CD1c-positive myeloid dendritic cell (primary cell): ENCODE data around the gene ZNF521.

ENCODE experiments used
- DNase-seq: peaks from one replicate; pipeline ENCODE4 v3.0.0-alpha.2; 2016; ENCODE audit errors: extremely low spot score

Gene ZNF521

DNA sequence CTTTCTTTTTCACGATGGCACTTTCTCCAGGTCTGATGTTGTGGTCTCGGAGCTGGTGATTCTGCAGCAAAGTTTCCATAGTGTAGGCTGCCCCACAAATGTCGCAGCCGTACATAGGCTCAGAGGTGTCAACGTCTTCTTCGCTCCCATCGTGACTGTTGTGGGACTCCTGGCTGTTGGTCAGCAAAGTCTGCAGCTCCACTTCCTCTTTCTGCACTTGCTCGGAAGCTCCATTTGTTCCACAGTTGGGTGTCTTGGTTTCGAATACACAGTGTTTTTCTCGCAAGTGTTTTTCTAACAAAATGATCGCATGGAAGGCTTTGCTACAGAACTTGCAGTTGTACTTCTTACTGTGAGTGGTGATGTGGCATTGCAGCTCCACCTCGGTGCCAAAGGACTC, 126.8 kb downstream of the ZNF521 start:
- peak; percentile 56 for DNase-seq

- DNase-seq, result no peak
Measured at GRCh38 chr18:25223899-25224886, 127.8 kb downstream of the ZNF521 start.

- no peak for DNase-seq
Measured at GRCh38 chr18:25223211-25223610, 128.8 kb downstream of the ZNF521 start.

- DNase-seq, result no peak
Measured at GRCh38 chr18:25222648-25223047, 129.3 kb downstream of the ZNF521 start.

DNA sequence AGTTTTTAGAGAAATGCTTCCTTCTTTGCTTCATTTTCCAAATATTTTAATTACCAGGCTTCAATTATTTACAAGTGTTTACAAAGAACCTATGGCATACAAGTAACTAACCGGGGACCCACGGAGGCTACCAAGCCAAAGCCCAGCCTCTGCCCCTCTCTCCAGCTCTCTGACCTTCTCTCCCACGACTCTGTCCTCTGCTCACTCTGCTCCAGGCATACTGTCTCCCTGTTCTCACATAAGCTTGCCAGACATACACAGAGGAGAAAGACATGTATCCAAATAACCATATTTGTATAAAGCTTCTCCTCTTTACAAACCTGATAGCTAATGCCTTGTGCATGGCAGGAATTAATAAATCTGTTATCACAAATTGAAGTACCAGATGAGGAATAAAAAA, 141.3 kb downstream of the ZNF521 start:
- DNase-seq, result no peak

DNA sequence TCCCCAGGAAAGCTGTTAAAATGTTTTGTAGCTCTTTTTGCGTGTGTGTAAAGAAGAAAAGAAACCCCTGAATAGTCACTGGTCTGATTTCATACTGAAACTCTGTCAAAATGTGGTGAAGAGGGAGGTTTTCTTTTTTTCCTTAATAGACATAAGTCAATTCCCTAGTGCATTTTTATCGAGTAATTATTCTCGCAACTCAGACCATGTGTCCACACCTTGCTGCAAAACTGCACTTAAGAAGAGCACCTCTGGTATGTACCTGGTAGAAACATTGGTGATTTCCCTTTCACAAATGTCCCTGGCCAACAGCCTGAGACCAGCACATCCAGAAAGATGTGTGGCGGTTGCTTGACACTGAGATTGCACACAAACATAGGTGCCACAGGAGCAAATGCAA, 159.9 kb downstream of the ZNF521 start:
- DNase-seq, result no peak

- no peak for DNase-seq
Measured at GRCh38 chr18:25190472-25190871, 161.5 kb downstream of the ZNF521 start.

- DNase-seq, result no peak
Measured at GRCh38 chr18:25189391-25190185, 162.4 kb downstream of the ZNF521 start.

- DNase-seq, result no peak
Measured at GRCh38 chr18:25187521-25188192, 164.3 kb downstream of the ZNF521 start.

DNA sequence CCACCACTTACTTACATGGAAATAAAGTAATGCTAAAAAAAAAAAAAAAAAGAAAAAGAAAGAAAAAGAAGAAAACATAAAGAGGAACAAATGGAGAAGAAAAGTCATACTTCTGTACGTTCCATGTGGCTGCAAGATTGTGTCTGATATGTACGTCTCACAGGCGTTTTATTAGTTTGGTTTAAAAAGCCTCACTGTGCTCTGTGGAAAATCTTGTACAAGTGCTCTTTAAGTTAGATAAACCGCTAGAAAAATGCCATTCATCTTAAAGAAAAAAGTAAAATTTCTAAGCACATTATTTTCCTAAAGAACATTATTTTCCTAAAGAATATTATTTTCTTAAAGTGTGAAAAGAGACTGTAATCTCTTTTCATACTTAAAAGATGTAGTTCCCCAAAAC, 165.1 kb downstream of the ZNF521 start:
- no peak for DNase-seq

GRCh38 chr18:25181993-25182392, 170.0 kb downstream of the ZNF521 start:
- no peak for DNase-seq

- DNase-seq, result no peak
Measured at GRCh38 chr18:25181581-25181980, 170.4 kb downstream of the ZNF521 start.

DNA sequence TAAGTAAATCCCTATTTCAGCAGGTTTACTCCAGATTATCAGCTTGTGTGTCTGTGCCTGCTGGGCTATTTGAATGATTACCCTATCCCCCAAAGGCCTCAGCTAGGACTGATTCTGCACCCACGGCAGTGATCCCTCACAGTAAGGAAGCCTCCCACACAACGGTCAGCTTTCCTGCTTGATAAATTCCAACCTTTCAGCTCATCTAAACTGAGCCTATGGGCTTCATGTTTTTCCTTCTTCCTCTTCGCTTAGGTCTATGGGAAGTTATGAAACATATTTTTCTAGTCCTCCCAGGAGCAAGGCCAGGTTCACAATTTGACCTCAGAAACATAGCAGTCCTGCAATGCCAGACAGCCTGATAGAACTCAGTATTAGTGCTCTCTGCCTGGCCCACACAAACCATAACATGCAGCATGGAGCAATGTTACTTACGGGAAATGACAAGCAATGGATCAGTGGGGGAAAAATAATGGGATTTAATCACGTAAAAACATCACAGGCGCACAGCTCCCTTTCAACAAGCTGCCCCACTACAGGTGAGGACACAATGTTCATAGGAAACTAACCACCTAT, 170.9 kb downstream of the ZNF521 start:
- no peak for DNase-seq

DNA sequence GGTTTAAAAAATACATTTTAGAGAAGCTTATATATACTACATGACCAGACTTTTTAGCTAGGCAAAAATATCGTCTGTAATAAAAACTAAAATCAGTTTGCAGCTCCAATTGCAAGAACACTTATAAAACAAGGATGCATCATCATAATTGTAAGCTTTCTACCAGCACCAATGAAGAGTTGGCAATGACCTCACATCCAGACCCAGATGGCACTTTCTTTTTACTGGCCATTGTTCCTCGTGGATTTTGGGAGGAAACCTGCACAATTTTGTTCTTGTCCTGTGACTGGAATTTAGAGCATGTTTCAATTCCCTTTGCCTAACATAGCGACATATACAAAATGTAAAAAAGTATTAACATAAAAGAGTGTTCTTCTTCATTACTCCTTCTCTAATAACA, 174.3 kb downstream of the ZNF521 start:
- DNase-seq, result no peak

- no peak for DNase-seq
Measured at GRCh38 chr18:25176518-25177042, 175.4 kb downstream of the ZNF521 start.

GRCh38 chr18:25175558-25176517, 176.1 kb downstream of the ZNF521 start:
- DNase-seq, result no peak

GRCh38 chr18:25174324-25174723, 177.6 kb downstream of the ZNF521 start:
- no peak for DNase-seq

GRCh38 chr18:25171334-25171733, 180.6 kb downstream of the ZNF521 start:
- DNase-seq, result no peak

DNA sequence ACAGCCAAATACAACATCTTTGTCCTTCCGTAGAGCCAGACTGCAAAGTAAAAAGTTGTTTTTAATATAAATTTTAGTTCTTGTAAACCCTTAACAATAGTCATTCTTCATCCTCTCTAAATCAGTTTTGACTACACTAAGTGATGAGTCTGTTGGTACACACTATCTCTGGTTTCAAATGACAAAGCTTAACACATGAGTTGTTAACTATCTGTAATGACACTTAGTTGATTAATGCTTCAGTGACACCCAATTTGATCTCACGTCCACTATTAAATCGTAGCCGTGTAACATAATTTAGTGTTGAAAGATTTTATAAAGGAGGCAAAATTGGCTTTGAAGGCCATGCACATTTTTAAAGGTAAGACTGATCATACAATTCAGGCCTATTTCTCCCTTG, 181.6 kb downstream of the ZNF521 start:
- no peak for DNase-seq

DNA sequence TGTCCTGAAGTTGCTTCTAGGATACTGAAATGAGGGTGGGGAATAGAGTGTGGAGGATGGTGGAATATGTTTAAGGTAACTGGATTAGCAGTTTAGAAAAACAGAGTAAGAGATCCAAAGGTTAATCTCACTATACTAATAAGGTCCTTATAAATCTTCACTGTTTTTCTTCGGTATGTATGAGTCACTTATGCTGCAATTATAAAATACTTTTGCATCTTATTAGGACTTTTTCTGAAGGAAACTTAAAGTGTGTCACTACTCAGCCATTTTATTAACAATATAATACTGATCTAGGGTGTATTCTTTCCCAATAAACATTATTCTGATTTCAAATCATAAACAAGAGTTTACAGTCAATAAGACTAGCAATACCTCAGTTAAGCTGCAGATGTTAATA, 182.3 kb downstream of the ZNF521 start:
- DNase-seq, result no peak
